Measurements from ENCODE around the gene MYORG. TPM values are rescaled to one million over a fixed set of nuclear protein-coding genes. Genes with fewer than 3 reads are reported as not detected.

Gene MYORG
- total and polyA plus RNA-seq, 9 of the 15 experiments (the other 6 are each of a cell fraction or from before 2014, with no cell fraction given) = 0.06 to 0.82 (median 0.18) TPM

- TF ChIP-seq AFF1 (IDR thresholded peaks at IDR 0.05; ENCODE audit: low read depth in 1 of 2, partially characterized antibody in 2 of 2) (no peak), E2F3 (CRISPR knock-in tag; IDR thresholded peaks at IDR 0.05) (peak; percentile 68; the same call in 1 of the 2 replicates), ELK3 (CRISPR knock-in tag; IDR thresholded peaks at IDR 0.05) (no peak), BCL6 (CRISPR knock-in tag; IDR thresholded peaks at IDR 0.05) (no peak), NRF1 (conservative IDR thresholded peaks at IDR 0.05 in 1 of 2, IDR thresholded peaks at IDR 0.05 in 1 of 2) (peak; percentile 83 to 86), TAF9B (IDR thresholded peaks at IDR 0.05; ENCODE audit: partially characterized antibody) (no peak), FOXM1 (IDR thresholded peaks at IDR 0.05; ENCODE audit: low read depth) (peak; percentile 25; the same call in 1 of the 2 replicates), FOXM1 (CRISPR knock-in tag; IDR thresholded peaks at IDR 0.05; ENCODE audit: low read depth) (0 out of 2 replicates have a peak, but pooled peaks have one; percentile 59), STAT5B (CRISPR knock-in tag; IDR thresholded peaks at IDR 0.05) (no peak), CREM (IDR thresholded peaks at IDR 0.05; ENCODE audit: low read depth) (peak; percentile 77), ERF (CRISPR knock-in tag; IDR thresholded peaks at IDR 0.05) (peak; percentile 66; the same call in 1 of the 2 replicates), PBX2 (CRISPR knock-in tag; IDR thresholded peaks at IDR 0.05; ENCODE audit: low read depth) (no peak), PBX2 (tag; conservative IDR thresholded peaks at IDR 0.05; ENCODE audit: low read depth) (peak; percentile 52; the same call in 1 of the 2 replicates), ZFP91 (CRISPR knock-in tag; IDR thresholded peaks at IDR 0.05) (0 out of 2 replicates have a peak, but pooled peaks have one; percentile 24), RBM22 (IDR thresholded peaks at IDR 0.05; ENCODE audit: low read depth, low read length, poor library complexity, severe bottlenecking) (peak; percentile 67), BMI1 (IDR thresholded peaks at IDR 0.05; ENCODE audit: low read length) (peak; percentile 62; the same call in 1 of the 2 replicates), SMAD4 (CRISPR knock-in tag; conservative IDR thresholded peaks at IDR 0.05) (0 out of 2 replicates have a peak, but pooled peaks have one; percentile 22)
These were observed 47.5 kb downstream of the MYORG start, which contains the start of the genes KIF24 and NUDT2 (continued) for GRCh38 chr9:34328987-34329832.

Measured in K562 (cell line).